H1 (cell line): ENCODE data around the gene PXK. TPM values are rescaled to one million over a fixed set of nuclear protein-coding genes. Genes with fewer than 3 reads are reported as not detected.
"Not testable (repeated sequence)": the region's sequence is repeated elsewhere in the genome, so short reads cannot be mapped to it uniquely, and the experiment has no call there.

Source experiments
- CTCF ChIA-PET: fragments of 300-600 bp; sonication (Branson Sonifier 250); formaldehyde crosslinking; loops from one replicate; lab custom pipeline; 2021; ENCODE audit not compliant: partially characterized antibody; lab: Charles Lee
- POLR2A ChIA-PET: fragments of 300-600 bp; sonication (Branson Sonifier 250); formaldehyde crosslinking; loops from one replicate; lab custom pipeline; 2021; ENCODE audit warnings: inconsistent platforms; ENCODE audit not compliant: partially characterized antibody; lab: Charles Lee
- DNase-seq, 2 experiments: peaks; one replicate each; pipeline versions ENCODE4 v3.0.0 to v3.0.0-alpha.2; 2010 to 2022; ENCODE audit warnings: low spot score in 2 of 2, low read depth in 1 of 2, mixed read lengths in 1 of 2
- FAIRE-seq: peaks from 2 replicates; lab custom pipeline; 2011; peaks lifted over from hg19 to GRCh38; lab: Jason Lieb, UNC
- H2AFZ ChIP-seq: 2 replicates; pipeline ENCODE4 v1.8.1; 2012; ENCODE audit warnings: low read length, inconsistent platforms
- H2AK5ac ChIP-seq: 2 replicates; pipeline ENCODE4 v1.6.1; 2013; ENCODE audit warnings: low read depth, low read length
- H2BK120ac ChIP-seq: replicated peaks from 2 replicates; pipeline ENCODE3; 2013; ENCODE audit warnings: low read depth, low read length, inconsistent platforms
- H2BK12ac ChIP-seq: 2 replicates; pipeline ENCODE4 v1.6.1; 2013; ENCODE audit warnings: low read depth, low read length
- H2BK15ac ChIP-seq: 2 replicates; pipeline ENCODE4 v1.6.1; 2013; ENCODE audit warnings: low read length
- H2BK20ac ChIP-seq: 2 replicates; pipeline ENCODE4 v1.6.1; 2013; ENCODE audit warnings: low read length
- H2BK5ac ChIP-seq: 2 replicates; pipeline ENCODE4 v1.6.1; 2013; ENCODE audit warnings: low read depth, low read length
- H3K14ac ChIP-seq: 2 replicates; pipeline ENCODE4 v1.6.1; 2013; ENCODE audit warnings: inconsistent platforms; ENCODE audit not compliant: insufficient read length
- H3K18ac ChIP-seq: 2 replicates; pipeline ENCODE4 v1.6.1; 2013; ENCODE audit warnings: low read length; ENCODE audit errors: extremely low read depth
- H3K23ac ChIP-seq: 2 replicates; pipeline ENCODE4 v1.6.1; 2013; ENCODE audit warnings: inconsistent platforms; ENCODE audit not compliant: insufficient read length
- H3K23me2 ChIP-seq: 2 replicates; pipeline ENCODE4 v1.6.1; 2013; ENCODE audit warnings: low read depth, low read length
- H3K27ac ChIP-seq: 2 replicates; pipeline ENCODE4 v1.6.1; 2011; ENCODE audit warnings: low read depth, low read length, inconsistent platforms
- H3K27me3 ChIP-seq, 4 experiments: replicated peaks in 1 of 4; 1 replicate in 1 of 4; 2 replicates in 3 of 4; pipeline versions ENCODE4 v1.6.1 to v1.8.1; 2011 to 2013; ENCODE audit warnings: low read length in 3 of 4, mild to moderate bottlenecking in 3 of 4, inconsistent platforms in 2 of 4, mixed read lengths in 2 of 4, moderate library complexity in 1 of 4; ENCODE audit not compliant: control insufficient read depth in 3 of 4, insufficient read depth in 3 of 4; ENCODE audit errors: extremely low read depth in 1 of 4
- H3K36me3 ChIP-seq, 4 experiments: 2 replicates each; pipeline versions ENCODE4 v1.6.1 to v1.8.1; 2011 to 2013; ENCODE audit warnings: mild to moderate bottlenecking in 4 of 4, low read length in 3 of 4, moderate library complexity in 2 of 4, control low read depth in 1 of 4, inconsistent platforms in 1 of 4; ENCODE audit not compliant: insufficient read depth in 4 of 4, control insufficient read depth in 2 of 4
- H3K4ac ChIP-seq: replicated peaks from 2 replicates; pipeline ENCODE3; 2013; ENCODE audit warnings: low read length, low read depth, mixed read lengths, inconsistent platforms; ENCODE audit not compliant: insufficient read length
- H3K4me1 ChIP-seq, 4 experiments: replicated peaks in 1 of 4; 1 replicate in 1 of 4; 2 replicates in 3 of 4; pipeline versions ENCODE4 v1.6.1 to v1.8.1; 2011 to 2013; ENCODE audit warnings: low read length in 3 of 4, inconsistent platforms in 2 of 4, mixed read lengths in 1 of 4; ENCODE audit not compliant: insufficient read depth in 4 of 4, control insufficient read depth in 3 of 4
- H3K4me2 ChIP-seq, 2 experiments: 2 replicates each; pipeline versions ENCODE4 v1.6.1 to v1.8.1; 2011 to 2013; ENCODE audit warnings: low read depth in 2 of 2, low read length in 2 of 2, control low read depth in 1 of 2, inconsistent platforms in 1 of 2, mild to moderate bottlenecking in 1 of 2; ENCODE audit not compliant: insufficient read depth in 1 of 2
- H3K4me3 ChIP-seq, 4 experiments: fragments of 200-600, 300-600 bp in 1 of 4; sonication (generic), shearing (Covaris generic), sonication (Bioruptor Twin) in 1 of 4; 2 replicates each; pipeline versions ENCODE4 v1.5.1 to v1.8.1; 2011 to 2016; ENCODE audit warnings: low read length in 4 of 4, low read depth in 3 of 4, control low read depth in 2 of 4, inconsistent platforms in 2 of 4, mild to moderate bottlenecking in 2 of 4, mixed read lengths in 1 of 4, moderate library complexity in 1 of 4; ENCODE audit not compliant: insufficient read depth in 2 of 4; ENCODE audit errors: extremely low read depth in 1 of 4
- H3K56ac ChIP-seq: replicated peaks from 2 replicates; pipeline ENCODE3; 2013; ENCODE audit warnings: low read depth, mild to moderate bottlenecking, mixed read lengths, low read length, inconsistent platforms; ENCODE audit not compliant: insufficient read length
- H3K79me1 ChIP-seq: 2 replicates; pipeline ENCODE4 v1.6.1; 2013; ENCODE audit warnings: low read depth, low read length, control low read depth
- H3K79me2 ChIP-seq, 2 experiments: 2 replicates each; pipeline versions ENCODE4 v1.6.1 to v1.8.1; 2012 to 2013; ENCODE audit warnings: low read length in 2 of 2, mild to moderate bottlenecking in 2 of 2, inconsistent platforms in 1 of 2; ENCODE audit not compliant: insufficient read depth in 2 of 2, control insufficient read depth in 1 of 2
- H3K9ac ChIP-seq, 4 experiments: replicated peaks in 1 of 4; 1 replicate in 1 of 4; 2 replicates in 3 of 4; pipeline versions ENCODE4 v1.6.1 to v1.8.1; 2011 to 2013; ENCODE audit warnings: low read depth in 3 of 4, low read length in 3 of 4, control low read depth in 2 of 4, mild to moderate bottlenecking in 2 of 4, moderate library complexity in 2 of 4, inconsistent platforms in 1 of 4; ENCODE audit errors: extremely low read depth in 1 of 4
- H3K9me3 ChIP-seq, 2 experiments: 2 replicates each; pipeline versions ENCODE4 v1.6.1 to v1.8.1; 2012 to 2013; ENCODE audit warnings: mild to moderate bottlenecking in 2 of 2, moderate library complexity in 2 of 2, control low read depth in 1 of 2, inconsistent platforms in 1 of 2, low read depth in 1 of 2, low read length in 1 of 2, mixed read lengths in 1 of 2; ENCODE audit not compliant: insufficient read depth in 2 of 2
- H4K20me1 ChIP-seq, 2 experiments: replicated peaks in 1 of 2; 2 replicates each; pipeline versions ENCODE3 to v1.8.1; 2011 to 2013; ENCODE audit warnings: inconsistent platforms in 2 of 2, low read length in 2 of 2, mild to moderate bottlenecking in 1 of 2; ENCODE audit not compliant: insufficient read depth in 2 of 2, control insufficient read depth in 1 of 2
- H4K5ac ChIP-seq: 2 replicates; pipeline ENCODE4 v1.6.1; 2013; ENCODE audit warnings: low read length, low read depth, mixed read lengths, inconsistent platforms; ENCODE audit not compliant: insufficient read length
- H4K8ac ChIP-seq: 2 replicates; pipeline ENCODE4 v1.8.0; 2013; ENCODE audit warnings: mild to moderate bottlenecking, moderate library complexity, low read length, inconsistent platforms; ENCODE audit not compliant: insufficient read depth; ENCODE audit errors: extremely low read depth
- H4K91ac ChIP-seq: replicated peaks from 2 replicates; pipeline ENCODE3; 2013; ENCODE audit warnings: low read length, mixed read lengths, inconsistent platforms; ENCODE audit not compliant: insufficient read length
- YY1 ChIP-seq: IDR thresholded peaks from 2 replicates; pipeline ENCODE4 v1.6.1; 2011; ENCODE audit warnings: low read depth, mild to moderate bottlenecking, low read length
- WGBS, 2 experiments: shearing (Covaris generic) in 1 of 2; methylation state at CpG; one replicate each; pipeline versions ENCODE4 v1.1.6 to v1.1.7; 2013 to 2015; ENCODE audit warnings: low lambda C conversion rate in 2 of 2, mixed read lengths in 2 of 2, inconsistent platforms in 1 of 2, low coverage in 1 of 2, missing lambda C conversion rate in 1 of 2; ENCODE audit not compliant: insufficient replicate concordance in 2 of 2, insufficient coverage in 1 of 2, insufficient read length in 1 of 2; ENCODE audit errors: extremely low coverage in 1 of 2, missing lambda C conversion rate in 1 of 2; 5-methylcytosine and 5-hydroxymethylcytosine counted together
- polyA plus RNA-seq, 7 experiments: library from polyadenylated mRNA; depleted of rRNA in 3 of 7; stranded (reverse) in 5 of 7; unstranded in 2 of 7; fragments of >200 nt in 5 of 7; fragments of 200-250 nt in 2 of 7; gene quantifications; 1 replicate in 5 of 7; 2 replicates in 1 of 7; 4 replicates in 1 of 7; pipeline versions ENCODE4 v1.2.1 to v1.2.3, GENCODE V29; 2011 to 2013; ENCODE audit warnings: missing spikeins in 2 of 7, mixed read lengths in 2 of 7
- total RNA-seq: library from RNA; stranded (reverse); fragmentation: NEBNext Ultra II Directional; extraction: Animal tissue kit (Norgen Biotek cat#: 25700); gene quantifications from 2 replicates; pipeline ENCODE4 v1.2.1, GENCODE V29; 2021

The PXK gene
- total and polyA plus RNA-seq, 2 of the 8 experiments (the other 6 are each of a cell fraction or from before 2014, with no cell fraction given) = 3.5 to 7.1 TPM

DNA sequence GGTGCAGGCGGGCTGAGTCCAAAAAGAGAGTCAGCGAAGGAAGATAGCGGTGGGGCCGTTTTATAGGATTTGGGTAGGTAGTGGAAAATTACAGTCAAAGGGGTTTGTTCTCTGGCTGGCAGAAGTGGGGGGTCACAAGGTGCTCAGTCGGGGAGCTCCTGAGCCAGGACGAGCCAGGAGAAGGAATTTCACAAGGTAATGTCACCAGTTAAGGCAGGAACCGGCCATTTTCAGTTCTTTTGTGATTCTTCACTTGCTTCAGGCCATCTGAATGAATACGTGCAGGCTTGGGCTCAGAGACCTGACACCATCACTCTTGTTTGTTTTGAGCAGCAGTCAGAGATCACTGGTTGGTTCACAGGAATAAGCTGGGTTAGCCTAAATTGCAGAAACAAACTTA is 104.6 kb downstream of the PXK start:
- 64% methylated on average over 8 of the region's 8 CpGs; no CpG with 5 or more reads in 1 of the 2 experiments for WGBS, 2 experiments
- Histone ChIP-seq H3K4me1 (peaks cover 3 to 28% (median 14%) of the 10 kb centered on the region in 4 experiments; a peak in 5 of 7 replicates), H2BK20ac (0 out of 2 replicates have a peak overlapping the region, but pooled peaks have one; percentile 15), H3K4me2 (peak overlapping the region in 1 of 2 experiments; percentile 8; a peak in 1 of 4 replicates), H3K79me2 (peaks cover 0 to 11% of the 10 kb centered on the region in 2 experiments; a peak in 2 of 4 replicates), H4K5ac (peak overlapping the region; percentile 28)
- not testable (repeated sequence) for H2BK120ac ChIP-seq, H3K23ac ChIP-seq, FAIRE-seq, H2BK12ac ChIP-seq, H2AK5ac ChIP-seq, H3K9me3 ChIP-seq, DNase-seq, H3K18ac ChIP-seq, H3K14ac ChIP-seq, H2BK5ac ChIP-seq, H3K4me3 ChIP-seq, H3K56ac ChIP-seq, H3K27me3 ChIP-seq, H3K79me1 ChIP-seq, H3K36me3 ChIP-seq, H3K9ac ChIP-seq, H3K4ac ChIP-seq, H2AFZ ChIP-seq, H4K20me1 ChIP-seq, H4K91ac ChIP-seq, H2BK15ac ChIP-seq, H3K23me2 ChIP-seq, H3K27ac ChIP-seq, H4K8ac ChIP-seq
- ChIA-PET CTCF (interaction anchor here (0.7 to 1.6 kb wide), 6 partner anchors 13 to 117 kb away, joined by 3 to 6 read pairs (median 3); no protein-coding TSS in a partner anchor), POLR2A (interaction anchor here (0.8 to 1.9 kb wide), 7 partner anchors 13 to 131 kb away, joined by 3 to 6 read pairs (median 3); partner anchors contain the start of genes HTD2 and RPP14)
- peak; percentile 15; the same call in 1 of the 2 replicates for TF ChIP-seq YY1
